CD4-positive, alpha-beta T cell treated with Interleukin-17A for 1 hour (primary cell): ENCODE measurements around the gene FYB1.
"Not testable (repeated sequence)": the region's sequence is repeated elsewhere in the genome, so short reads cannot be mapped to it uniquely, and the experiment has no call there.

ENCODE experiments used
- DNase-seq: peaks from one replicate; pipeline ENCODE4 v3.0.0-alpha.2; 2020

The FYB1 gene

GRCh38 chr5:39225405-39226099, 6.2 kb upstream of the FYB1 start:
- DNase-seq: no peak

- no peak for DNase-seq
Measured at GRCh38 chr5:39224196-39224761, 4.9 kb upstream of the FYB1 start.

GRCh38 chr5:39223565-39224156, 4.3 kb upstream of the FYB1 start:
- DNase-seq: no peak

GRCh38 chr5:39221671-39222070, 2.3 kb upstream of the FYB1 start:
- not testable (repeated sequence) for DNase-seq

- DNase-seq: no peak
Measured at GRCh38 chr5:39220280-39221030, 1.1 kb upstream of the FYB1 start.

- DNase-seq: no peak
Measured at GRCh38 chr5:39218482-39219402, 621 bp downstream of the FYB1 start.

GRCh38 chr5:39217365-39218281, 1.7 kb downstream of the FYB1 start:
- DNase-seq: peak; percentile 89

- no peak for DNase-seq
Measured at GRCh38 chr5:39216631-39217030, 2.7 kb downstream of the FYB1 start.

GRCh38 chr5:39215857-39216256, 3.5 kb downstream of the FYB1 start:
- no peak for DNase-seq

GRCh38 chr5:39214912-39215709, 4.3 kb downstream of the FYB1 start:
- DNase-seq: peak; percentile 81

GRCh38 chr5:39213447-39214207, 5.7 kb downstream of the FYB1 start:
- DNase-seq: peak; percentile 55

GRCh38 chr5:39211773-39212172, 7.6 kb downstream of the FYB1 start:
- DNase-seq: peak; percentile 77

- peak; percentile 90 for DNase-seq
Measured at GRCh38 chr5:39209924-39210323, 9.4 kb downstream of the FYB1 start.

GRCh38 chr5:39208471-39208870, 10.9 kb downstream of the FYB1 start:
- DNase-seq: peak; percentile 52

GRCh38 chr5:39207345-39208045, 11.9 kb downstream of the FYB1 start:
- peak; percentile 60 for DNase-seq

- no peak for DNase-seq
Measured at GRCh38 chr5:39206630-39207321, 12.6 kb downstream of the FYB1 start.

GRCh38 chr5:39205550-39205949, 13.8 kb downstream of the FYB1 start:
- DNase-seq: peak; percentile 35

- no peak for DNase-seq
Measured at GRCh38 chr5:39203951-39204350, 15.4 kb downstream of the FYB1 start.
